ENCODE measurements around the gene NCOR2.
"Not testable (repeated sequence)": the region's sequence is repeated elsewhere in the genome, so short reads cannot be mapped to it uniquely, and the experiment has no call there.

NCOR2 gene

GRCh38 chr12:124599074-124599999 lies 31.9 kb upstream of the NCOR2 start:
- peak; percentile 46 to 53 for DNase-seq

- DNase-seq = no peak
Measured at GRCh38 chr12:124597041-124597440, 29.6 kb upstream of the NCOR2 start.

- no peak for DNase-seq
Measured at GRCh38 chr12:124595444-124595843, 28.0 kb upstream of the NCOR2 start.

- DNase-seq = no peak
Measured at GRCh38 chr12:124594851-124595250, 27.4 kb upstream of the NCOR2 start.

- no peak for DNase-seq
Measured at GRCh38 chr12:124593851-124594401, 26.5 kb upstream of the NCOR2 start.

GRCh38 chr12:124593176-124593575 lies 25.8 kb upstream of the NCOR2 start:
- no peak for DNase-seq

- DNase-seq = no peak
Measured at GRCh38 chr12:124592481-124593160, 25.2 kb upstream of the NCOR2 start.

GRCh38 chr12:124592050-124592449 lies 24.6 kb upstream of the NCOR2 start:
- DNase-seq = no peak

- no peak for DNase-seq
Measured at GRCh38 chr12:124590447-124590846, 23.0 kb upstream of the NCOR2 start.

- peak in 1 of 2 experiments; percentile 49 for DNase-seq
Measured at GRCh38 chr12:124588751-124589267, 21.4 kb upstream of the NCOR2 start.

- no peak for DNase-seq
Measured at GRCh38 chr12:124588018-124588634, 20.7 kb upstream of the NCOR2 start.

GRCh38 chr12:124586756-124587155 lies 19.3 kb upstream of the NCOR2 start:
- no peak for DNase-seq

GRCh38 chr12:124584494-124584893 lies 17.1 kb upstream of the NCOR2 start:
- DNase-seq = not testable (repeated sequence)

- no peak for DNase-seq
Measured at GRCh38 chr12:124583854-124584253, 16.4 kb upstream of the NCOR2 start.

- no peak for DNase-seq
Measured at GRCh38 chr12:124582108-124582424, 14.7 kb upstream of the NCOR2 start.

GRCh38 chr12:124581307-124582107 lies 14.1 kb upstream of the NCOR2 start:
- DNase-seq = no peak

GRCh38 chr12:124579921-124580517 lies 12.6 kb upstream of the NCOR2 start:
- DNase-seq = no peak

GRCh38 chr12:124578854-124579253 lies 11.4 kb upstream of the NCOR2 start:
- DNase-seq = no peak

- DNase-seq = no peak
Measured at GRCh38 chr12:124578445-124578844, 11.0 kb upstream of the NCOR2 start.

- DNase-seq = no peak
Measured at GRCh38 chr12:124577986-124578385, 10.6 kb upstream of the NCOR2 start.

GRCh38 chr12:124577374-124577773 lies 10.0 kb upstream of the NCOR2 start:
- no peak for DNase-seq

- no peak for DNase-seq
Measured at GRCh38 chr12:124576061-124576650, 8.7 kb upstream of the NCOR2 start.
